Activated CD8-positive, alpha-beta memory T cell treated with anti-CD3 and anti-CD28 coated beads, Interleukin-2, amount 50 U/mL, for 4 hours (primary cell): ENCODE data around the gene HAP1.
"Not testable (repeated sequence)": the region's sequence is repeated elsewhere in the genome, so short reads cannot be mapped to it uniquely, and the experiment has no call there.

ENCODE experiments used
- DNase-seq: peaks from one replicate; pipeline ENCODE4 v3.0.0-alpha.2; 2020

The HAP1 gene

GRCh38 chr17:41689497-41690299, 44.7 kb downstream of the HAP1 start:
- DNase-seq, result peak; percentile 51

GRCh38 chr17:41688641-41689496, 45.6 kb downstream of the HAP1 start, which contains the start of gene EIF1:
Gene EIF1, plus strand, starts transcription at chr17:41688885. Its CDS starts 154 bp downstream, at chr17:41689039.
- peak; percentile 100 for DNase-seq

- DNase-seq, result peak; percentile 67
Measured at GRCh38 chr17:41687828-41688640, 46.4 kb downstream of the HAP1 start.

- DNase-seq, result no peak
Measured at GRCh38 chr17:41686281-41686680, 48.2 kb downstream of the HAP1 start.

- DNase-seq, result not testable (repeated sequence)
Measured at GRCh38 chr17:41685753-41686152, 48.7 kb downstream of the HAP1 start.

GRCh38 chr17:41684035-41684434, 50.4 kb downstream of the HAP1 start:
- no peak for DNase-seq

GRCh38 chr17:41683441-41684007, 50.9 kb downstream of the HAP1 start:
- DNase-seq, result no peak

- no peak for DNase-seq
Measured at GRCh38 chr17:41682631-41683030, 51.8 kb downstream of the HAP1 start.

GRCh38 chr17:41681776-41682175, 52.7 kb downstream of the HAP1 start:
- DNase-seq, result no peak

GRCh38 chr17:41680426-41681040, 53.9 kb downstream of the HAP1 start:
- DNase-seq, result no peak

- DNase-seq, result no peak
Measured at GRCh38 chr17:41679740-41680425, 54.6 kb downstream of the HAP1 start.

- peak; percentile 37 for DNase-seq
Measured at GRCh38 chr17:41678907-41679739, 55.3 kb downstream of the HAP1 start.

- DNase-seq, result no peak
Measured at GRCh38 chr17:41678411-41678906, 56.0 kb downstream of the HAP1 start.

- DNase-seq, result no peak
Measured at GRCh38 chr17:41676058-41676419, 58.4 kb downstream of the HAP1 start.

- not testable (repeated sequence) for DNase-seq
Measured at GRCh38 chr17:41675157-41676057, 59.0 kb downstream of the HAP1 start.
